Right hindlimb (tissue), 1 donor: ENCODE results near the gene MAGEH1.
"Not testable (repeated sequence)": the region's sequence is repeated elsewhere in the genome, so short reads cannot be mapped to it uniquely, and the experiment has no call there.

Source experiments
- DNase-seq: peaks from one replicate; pipeline ENCODE4 v3.0.0-alpha.2; 2018

The MAGEH1 gene

DNA sequence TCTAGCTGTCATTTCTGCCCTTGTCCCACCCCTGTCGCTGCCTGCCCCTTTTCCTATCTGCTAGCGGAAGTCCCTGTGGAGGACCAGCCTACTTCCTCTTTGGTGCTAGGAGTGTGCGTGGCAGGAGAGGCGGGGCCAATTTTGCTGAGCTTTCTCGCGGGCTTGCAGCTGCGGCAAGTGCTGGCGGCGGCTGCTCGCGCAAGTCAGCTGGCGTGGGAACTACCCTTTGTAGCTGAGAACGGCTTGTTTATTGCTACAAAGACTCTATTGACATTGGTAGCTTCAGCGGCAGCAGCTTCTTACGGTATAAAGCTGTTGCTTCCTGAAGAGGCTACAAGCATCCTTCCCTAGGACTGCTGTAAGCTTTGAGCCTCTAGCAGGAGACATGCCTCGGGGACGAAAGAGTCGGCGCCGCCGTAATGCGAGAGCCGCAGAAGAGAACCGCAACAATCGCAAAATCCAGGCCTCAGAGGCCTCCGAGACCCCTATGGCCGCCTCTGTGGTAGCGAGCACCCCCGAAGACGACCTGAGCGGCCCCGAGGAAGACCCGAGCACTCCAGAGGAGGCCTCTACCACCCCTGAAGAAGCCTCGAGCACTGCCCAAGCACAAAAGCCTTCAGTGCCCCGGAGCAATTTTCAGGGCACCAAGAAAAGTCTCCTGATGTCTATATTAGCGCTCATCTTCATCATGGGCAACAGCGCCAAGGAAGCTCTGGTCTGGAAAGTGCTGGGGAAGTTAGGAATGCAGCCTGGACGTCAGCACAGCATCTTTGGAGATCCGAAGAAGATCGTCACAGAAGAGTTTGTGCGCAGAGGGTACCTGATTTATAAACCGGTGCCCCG lies at the start of gene MAGEH1:
TSS of gene MAGEH1 (plus strand) at position 138 of the 843 bp plus-strand sequence. CDS start at position 386, 248 bp downstream.
- peak; percentile 92 for DNase-seq

- not testable (repeated sequence) for DNase-seq
Observed at GRCh38 chrX:55427079-55427478, 24.8 kb upstream of the MAGEH1 start.

GRCh38 chrX:55443468-55443867 lies 8.5 kb upstream of the MAGEH1 start:
- DNase-seq, result not testable (repeated sequence)

GRCh38 chrX:55450259-55450658 lies 1.7 kb upstream of the MAGEH1 start:
- peak; percentile 18 for DNase-seq

DNA sequence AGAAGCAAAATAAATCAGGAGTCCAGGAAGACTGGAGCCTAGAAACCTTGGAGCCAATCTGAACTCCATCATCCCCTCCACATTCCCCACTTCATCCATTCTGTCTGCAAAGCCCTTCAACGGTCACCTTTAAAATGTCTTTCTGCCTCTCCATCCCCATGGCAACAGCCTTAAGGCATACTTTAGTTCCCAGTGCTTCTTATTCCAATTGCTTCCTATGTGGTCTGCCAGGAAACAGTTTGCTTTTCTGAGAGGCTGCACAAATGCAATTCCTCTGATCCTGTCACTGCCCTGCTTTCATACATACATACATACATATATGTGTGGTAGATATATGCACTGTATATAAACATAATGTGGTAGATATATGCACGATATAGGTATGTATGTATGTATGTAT lies 786 bp upstream of the MAGEH1 start:
- peak; percentile 18 for DNase-seq

DNA sequence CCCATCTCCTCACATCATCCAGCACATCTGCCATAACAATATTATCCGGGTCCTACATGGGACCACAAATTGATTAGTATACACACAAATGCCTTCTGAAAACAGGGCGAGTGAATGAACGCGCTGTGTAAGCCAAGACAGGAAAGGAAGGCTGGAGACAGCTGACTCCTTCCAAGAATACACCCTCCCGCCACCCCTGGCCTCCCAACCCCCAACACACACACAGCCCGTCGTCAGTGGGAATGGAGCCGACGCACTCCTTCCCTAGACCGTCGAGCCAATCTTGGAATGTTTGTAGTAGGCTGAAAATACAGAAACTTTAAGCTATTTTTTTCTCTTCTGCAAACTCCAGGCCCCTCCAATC lies 319 bp upstream of the MAGEH1 start:
- DNase-seq, result no peak

DNA sequence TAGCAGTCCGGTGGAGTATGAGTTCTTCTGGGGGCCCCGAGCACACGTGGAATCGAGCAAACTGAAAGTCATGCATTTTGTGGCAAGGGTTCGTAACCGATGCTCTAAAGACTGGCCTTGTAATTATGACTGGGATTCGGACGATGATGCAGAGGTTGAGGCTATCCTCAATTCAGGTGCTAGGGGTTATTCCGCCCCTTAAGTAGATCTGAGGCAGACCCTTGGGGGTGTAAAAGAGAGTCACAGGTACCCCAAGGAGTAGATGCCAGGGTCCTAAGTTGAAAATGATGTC lies 852 bp downstream of the MAGEH1 start:
- no peak for DNase-seq

DNA sequence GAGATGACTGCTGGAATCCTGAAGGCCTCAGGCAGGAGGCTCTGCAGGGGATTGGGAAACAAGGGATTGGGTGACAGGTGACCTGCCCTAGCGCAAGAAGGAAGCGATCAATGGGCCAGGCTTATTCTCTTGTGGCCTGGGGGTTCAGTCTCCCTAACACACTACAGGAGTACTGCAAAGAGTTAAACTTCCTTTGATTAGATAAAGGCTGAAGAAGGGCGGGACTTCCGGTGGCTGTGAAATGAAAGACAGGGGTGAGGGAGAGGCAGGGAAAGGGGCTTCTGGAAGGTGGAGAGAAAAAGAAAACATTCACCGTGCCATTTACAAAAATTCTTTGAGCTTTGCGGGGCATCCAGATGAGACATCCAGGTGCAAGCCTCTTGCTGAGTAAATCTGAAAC lies 3.8 kb downstream of the MAGEH1 start:
- DNase-seq, result not testable (repeated sequence)

DNA sequence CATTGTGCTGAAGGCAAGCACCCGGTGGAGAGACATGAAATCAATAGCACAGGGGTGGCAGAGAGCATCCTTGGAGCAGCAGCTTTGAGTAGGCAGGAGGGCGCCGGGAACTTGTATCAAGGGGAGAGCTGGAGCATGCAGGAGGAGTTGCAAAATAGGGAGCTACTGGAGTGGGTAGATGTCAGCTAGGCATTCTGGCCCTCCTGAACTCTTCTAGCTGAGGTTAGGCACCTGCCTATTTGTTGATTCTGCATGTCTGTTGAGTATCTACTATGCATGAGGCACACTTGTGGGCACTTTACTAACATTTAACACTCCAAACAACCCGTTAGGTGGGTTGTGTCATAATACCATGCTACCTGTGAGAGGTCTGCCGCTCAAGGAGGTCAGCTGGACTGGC lies 7.5 kb downstream of the MAGEH1 start:
- DNase-seq, result not testable (repeated sequence)

DNA sequence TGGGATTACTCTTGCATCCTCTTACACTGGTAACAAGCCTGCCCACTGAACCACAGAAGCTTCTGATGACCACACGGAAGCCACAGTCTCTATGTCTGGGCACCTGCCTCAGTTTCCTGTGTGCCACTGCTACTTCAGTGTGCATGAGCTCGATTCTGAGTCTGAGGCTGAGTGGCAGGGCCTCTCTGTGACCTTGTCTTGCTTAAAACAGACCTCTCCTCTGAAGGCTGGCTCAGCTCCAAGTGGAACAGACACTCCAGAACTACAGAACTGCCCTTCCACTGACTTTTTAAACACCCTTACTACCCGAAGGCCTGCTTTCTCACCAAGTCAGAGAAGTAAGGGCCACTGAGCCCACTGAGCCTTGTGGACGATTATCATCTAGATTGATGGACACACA lies 8.0 kb downstream of the MAGEH1 start:
- not testable (repeated sequence) for DNase-seq

GRCh38 chrX:55464050-55464449 lies 12.1 kb downstream of the MAGEH1 start:
- not testable (repeated sequence) for DNase-seq

DNA sequence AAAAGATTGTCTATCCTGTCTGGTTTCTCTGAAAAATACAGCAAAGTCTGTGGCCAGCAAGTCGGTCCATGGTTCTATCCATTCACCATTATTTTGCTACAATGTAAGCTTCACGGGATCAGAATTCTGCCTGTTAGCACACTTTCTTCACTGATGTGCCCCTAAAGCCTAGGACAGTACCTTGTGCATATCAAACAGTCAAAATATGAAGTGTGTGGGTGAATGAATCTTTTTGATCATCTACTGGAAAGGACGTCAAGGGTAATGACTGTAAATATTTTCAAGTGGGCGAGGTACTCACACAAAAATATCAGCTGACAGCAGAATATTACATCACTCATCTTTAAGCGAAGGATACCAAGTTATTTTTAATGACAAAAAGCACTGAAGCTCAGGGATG lies 13.2 kb downstream of the MAGEH1 start:
- not testable (repeated sequence) for DNase-seq

GRCh38 chrX:55465791-55466190 lies 13.9 kb downstream of the MAGEH1 start:
- not testable (repeated sequence) for DNase-seq

- not testable (repeated sequence) for DNase-seq
Observed at GRCh38 chrX:55479956-55480355, 28.0 kb downstream of the MAGEH1 start.

DNA sequence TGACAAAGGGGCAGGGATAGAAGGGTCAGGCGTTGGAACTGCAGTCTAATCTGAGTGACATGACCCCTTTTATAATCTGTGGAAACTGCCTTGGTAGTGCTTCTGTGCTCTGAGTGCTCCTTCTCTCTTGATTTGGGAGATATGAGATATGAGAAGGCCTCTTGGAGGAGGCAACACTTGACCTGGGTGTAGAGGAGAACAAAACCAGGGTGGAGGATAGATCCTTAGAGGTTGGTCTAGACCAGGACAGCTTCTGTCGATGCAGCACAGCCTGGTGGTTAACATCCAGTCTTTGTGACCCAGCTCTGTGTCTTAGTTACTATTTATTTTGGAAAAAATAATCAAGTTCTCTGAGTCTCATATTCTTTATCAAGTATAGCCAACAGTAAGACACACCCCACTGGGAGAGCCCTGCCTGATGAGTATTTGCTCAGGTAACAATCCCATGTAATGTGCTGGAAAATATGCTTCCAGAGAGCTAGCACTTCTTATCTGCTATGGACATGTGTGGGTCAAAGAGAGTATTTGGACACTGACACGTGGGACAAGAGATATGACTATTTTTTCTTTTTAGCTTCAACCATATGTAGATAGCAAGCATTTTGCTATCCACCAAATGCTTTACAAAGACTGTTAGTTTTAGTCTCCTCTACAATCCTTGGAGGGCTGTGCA lies 28.6 kb downstream of the MAGEH1 start:
- no peak for DNase-seq

- no peak for DNase-seq
Observed at GRCh38 chrX:55484948-55485347, 33.0 kb downstream of the MAGEH1 start.

DNA sequence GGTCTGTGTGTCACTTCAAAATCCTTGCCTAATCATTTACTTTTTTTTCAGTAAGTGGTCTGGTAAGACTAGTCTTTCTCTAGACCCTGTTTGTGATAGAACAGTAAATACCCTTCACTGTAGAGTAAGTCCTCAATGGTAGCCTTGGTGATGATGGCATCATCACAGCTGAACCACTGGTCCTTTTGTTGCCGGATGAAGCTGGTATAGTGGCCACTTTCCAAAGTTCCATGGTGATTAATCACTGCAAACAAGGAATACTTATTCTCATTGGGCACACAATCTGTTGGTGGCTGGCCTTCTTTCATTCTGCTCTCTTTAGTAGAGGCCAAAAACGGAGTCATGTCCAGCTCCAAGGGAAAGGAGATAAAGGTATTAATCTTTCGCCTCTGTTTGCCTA lies 34.8 kb downstream of the MAGEH1 start:
- DNase-seq, result no peak

DNA sequence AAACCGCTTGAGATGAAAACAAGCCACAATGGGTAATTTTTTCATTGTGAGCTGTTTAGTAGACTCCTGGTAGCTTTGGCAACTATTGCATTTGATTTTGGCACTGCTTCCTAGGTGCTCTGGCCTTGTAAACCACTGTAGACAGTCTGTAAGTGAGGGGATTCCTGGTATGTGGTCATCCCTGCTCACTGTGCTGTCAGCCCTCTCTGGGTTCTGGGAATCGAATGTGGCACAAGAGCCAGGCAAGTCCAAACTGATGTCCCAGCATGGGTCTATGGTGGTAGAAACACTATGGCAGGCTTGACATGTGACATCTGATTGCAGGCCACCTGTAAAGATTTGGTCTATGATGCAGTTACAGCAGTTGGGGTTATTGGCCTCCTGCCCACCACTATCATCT lies 35.2 kb downstream of the MAGEH1 start:
- DNase-seq, result no peak

GRCh38 chrX:55488006-55488592 lies 36.2 kb downstream of the MAGEH1 start:
- no peak for DNase-seq

- peak; percentile 82 for DNase-seq
Observed at GRCh38 chrX:55488593-55489313, 36.8 kb downstream of the MAGEH1 start.

DNA sequence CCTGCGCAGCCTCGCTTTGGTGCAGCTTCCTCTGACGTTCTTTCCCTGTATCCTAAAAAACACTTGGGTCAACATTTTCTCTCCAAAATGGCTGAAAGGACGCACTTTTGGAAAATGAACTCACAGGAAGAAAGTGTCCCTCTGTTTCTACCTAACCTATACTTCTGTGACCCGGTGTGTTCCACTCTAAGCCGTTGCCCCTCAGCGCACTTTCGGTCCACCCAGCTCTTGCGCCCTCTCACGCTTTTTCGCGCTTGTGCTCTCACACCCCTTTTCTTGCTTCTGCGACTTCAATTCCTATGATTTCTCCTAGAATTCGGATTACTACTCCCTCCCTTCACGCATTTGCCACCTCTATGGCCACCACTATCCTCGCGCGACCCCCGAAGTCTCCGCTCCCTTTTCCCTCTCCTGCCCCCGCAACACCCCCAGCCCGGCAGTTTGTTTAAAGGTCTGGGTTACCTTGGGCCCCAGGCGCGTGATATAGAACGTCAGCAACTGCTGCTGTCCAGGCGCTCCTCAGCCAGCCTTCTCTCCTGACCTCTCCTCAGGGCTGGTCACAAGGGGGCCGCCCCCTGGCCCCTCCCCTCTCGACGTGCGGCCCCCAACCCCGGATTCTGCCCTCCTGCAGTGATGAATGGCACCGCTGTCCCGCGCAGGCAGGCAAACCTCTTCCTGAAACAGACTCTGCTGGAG lies 37.5 kb downstream of the MAGEH1 start, which contains the start of gene USP51:
TSS of gene USP51 (minus strand) at position 535 of the 696 bp plus-strand sequence. CDS start 909 bp downstream, outside the sequence.
- DNase-seq, result peak; percentile 57

DNA sequence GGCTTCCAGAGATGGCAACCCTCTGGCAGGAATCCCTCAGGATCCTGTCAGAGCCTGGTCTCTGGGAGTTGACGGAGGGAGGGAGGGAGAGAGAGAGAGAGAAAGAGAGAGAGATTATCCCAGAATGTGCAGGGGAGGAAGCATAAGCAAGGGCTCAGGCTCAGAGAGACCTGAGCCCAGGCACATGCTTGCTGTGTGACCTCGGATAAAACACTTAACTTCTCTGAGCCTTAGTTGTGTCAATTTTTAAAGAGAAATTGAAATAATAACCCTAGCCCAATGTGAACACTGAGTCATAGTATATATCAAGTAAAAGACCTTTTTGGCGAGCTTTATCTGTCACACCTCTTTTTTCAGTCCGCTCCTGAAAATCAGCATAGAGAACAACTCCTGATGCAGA lies 38.2 kb downstream of the MAGEH1 start:
- no peak for DNase-seq

GRCh38 chrX:55490974-55491373 lies 39.0 kb downstream of the MAGEH1 start:
- DNase-seq, result no peak
